SK-N-SH (cell line): ENCODE results near the gene NAT8L. TPM values are rescaled to one million over a fixed set of nuclear protein-coding genes. Genes with fewer than 3 reads are reported as not detected.

ENCODE experiments used
- CTCF ChIA-PET: fragments of 300-600, 350-600 bp; formaldehyde crosslinking; extraction: SDS; loops from one replicate; lab custom pipeline; 2021; lab: Yijun Ruan, JAX
- POLR2A ChIA-PET: fragments of 350-600 bp; sonication (Branson Sonifier 250); formaldehyde crosslinking; extraction: SDS; loops from one replicate; lab custom pipeline; 2020; ENCODE audit warnings: antibody characterized with exemption, inconsistent platforms; lab: Yijun Ruan, JAX
- DNase-seq: peaks from one replicate; pipeline ENCODE4 v3.0.0; 2012
- H2AFZ ChIP-seq: fragments of 200-600 bp; sonication (generic); 2 replicates; pipeline ENCODE4 v1.8.1; 2016; ENCODE audit warnings: antibody characterized with exemption, mild to moderate bottlenecking, low read depth
- H3F3A ChIP-seq: fragments of 200-600 bp; sonication (generic); replicated peaks from 2 replicates; pipeline ENCODE3; 2016; ENCODE audit warnings: antibody characterized with exemption, mild to moderate bottlenecking; ENCODE audit not compliant: insufficient read depth
- H3K27ac ChIP-seq, 2 experiments: fragments of 200-500 bp in 1 of 2; fragments of 200-600 bp in 1 of 2; sonication (Bioruptor generic) in 1 of 2; sonication (generic), shearing (Covaris generic) in 1 of 2; 2 replicates each; pipeline versions ENCODE4 v1.5.1 to v1.6.1; 2014 to 2016; ENCODE audit warnings: low read depth in 2 of 2, inconsistent platforms in 1 of 2, low read length in 1 of 2, mild to moderate bottlenecking in 1 of 2, mixed read lengths in 1 of 2
- H3K27me3 ChIP-seq: fragments of 200-600 bp; sonication (generic), shearing (Covaris generic); 2 replicates; pipeline ENCODE4 v1.6.1; 2016; ENCODE audit warnings: mixed run types; ENCODE audit not compliant: insufficient read depth
- H3K36me3 ChIP-seq, 2 experiments: fragments of 200-500 bp in 1 of 2; fragments of 200-600 bp in 1 of 2; sonication (Bioruptor generic) in 1 of 2; sonication (generic) in 1 of 2; replicated peaks in 1 of 2; 2 replicates each; pipeline versions ENCODE3 to v1.5.1; 2014 to 2016; ENCODE audit warnings: low read length in 1 of 2, mild to moderate bottlenecking in 1 of 2; ENCODE audit not compliant: insufficient read depth in 2 of 2, control insufficient read depth in 1 of 2
- H3K4me1 ChIP-seq, 2 experiments: fragments of 200-500 bp in 1 of 2; fragments of 200-600 bp in 1 of 2; sonication (Bioruptor generic) in 1 of 2; sonication (generic), shearing (Covaris generic) in 1 of 2; 2 replicates each; pipeline versions ENCODE4 v1.5.1 to v1.6.1; 2014 to 2016; ENCODE audit warnings: low read depth in 1 of 2, low read length in 1 of 2, mixed run types in 1 of 2; ENCODE audit not compliant: insufficient read depth in 2 of 2, control insufficient read depth in 1 of 2
- H3K4me2 ChIP-seq: fragments of 200-600 bp; sonication (generic), shearing (Covaris generic); 2 replicates; pipeline ENCODE4 v1.6.1; 2017; ENCODE audit warnings: mixed run types
- H3K4me3 ChIP-seq, 2 experiments: fragments of 200-500 bp in 1 of 2; fragments of 200-600 bp in 1 of 2; sonication (Bioruptor generic) in 1 of 2; sonication (generic), shearing (Covaris generic) in 1 of 2; 2 replicates each; pipeline versions ENCODE4 v1.5.1 to v1.8.1; 2014 to 2016; ENCODE audit warnings: low read depth in 2 of 2, inconsistent platforms in 1 of 2, low read length in 1 of 2, mild to moderate bottlenecking in 1 of 2, mixed read lengths in 1 of 2, moderate library complexity in 1 of 2
- H3K79me2 ChIP-seq: fragments of 200-600 bp; sonication (generic); 2 replicates; pipeline ENCODE4 v1.8.1; 2017; ENCODE audit warnings: mild to moderate bottlenecking; ENCODE audit not compliant: insufficient read depth
- H3K9ac ChIP-seq: fragments of 200-600 bp; sonication (generic); 2 replicates; pipeline ENCODE4 v1.6.1; 2017; ENCODE audit warnings: mixed run types
- H3K9me2 ChIP-seq: fragments of 200-600 bp; sonication (generic); 2 replicates; pipeline ENCODE4 v1.6.1; 2017; ENCODE audit warnings: mixed run types
- H3K9me3 ChIP-seq: fragments of 200-600 bp; sonication (generic); 2 replicates; pipeline ENCODE4 v1.6.1; 2017; ENCODE audit warnings: mixed run types, mild to moderate bottlenecking, moderate library complexity
- H4K20me1 ChIP-seq: fragments of 200-600 bp; sonication (generic); 2 replicates; pipeline ENCODE4 v1.6.1; 2017; ENCODE audit warnings: mild to moderate bottlenecking, mixed run types; ENCODE audit not compliant: insufficient read depth
- CTCF ChIP-seq: fragments of 200-600 bp; sonication (generic); IDR thresholded peaks from 2 replicates; pipeline ENCODE4 v1.6.1; 2017; ENCODE audit warnings: antibody characterized with exemption, mild to moderate bottlenecking, moderate library complexity
- EP300 ChIP-seq, 2 experiments: IDR thresholded peaks; 2 replicates each; pipeline versions ENCODE4 v1.4.0 to v1.6.1; 2012; ENCODE audit warnings: borderline replicate concordance in 1 of 2, low read depth in 1 of 2, low read length in 1 of 2
- GABPA ChIP-seq: IDR thresholded peaks from 2 replicates; pipeline ENCODE4 v1.4.0; 2012; ENCODE audit warnings: low read depth, mild to moderate bottlenecking
- IRF3 ChIP-seq: fragments of 150-350 bp; IDR thresholded peaks from 2 replicates; pipeline ENCODE4 v1.6.1; 2016; ENCODE audit warnings: mild to moderate bottlenecking, low read depth, low read length
- JUND ChIP-seq: IDR thresholded peaks from 2 replicates; pipeline ENCODE4 v1.4.0; 2012
- MAX ChIP-seq: IDR thresholded peaks from 2 replicates; pipeline ENCODE4 v1.4.0; 2012; ENCODE audit warnings: low read depth
- NFIC ChIP-seq: IDR thresholded peaks from 2 replicates; pipeline ENCODE4 v1.4.0; 2012; ENCODE audit warnings: borderline replicate concordance
- NRF1 ChIP-seq: IDR thresholded peaks from 2 replicates; pipeline ENCODE4 v1.6.1; 2012; ENCODE audit warnings: low read depth, mild to moderate bottlenecking, low read length
- PBX3 ChIP-seq: IDR thresholded peaks from 2 replicates; pipeline ENCODE4; 2012
- RCOR1 ChIP-seq: fragments of 150-350 bp; IDR thresholded peaks from 2 replicates; pipeline ENCODE4 v1.6.1; 2017; ENCODE audit warnings: antibody characterized with exemption, low read length
- RFX5 ChIP-seq: IDR thresholded peaks from 2 replicates; pipeline ENCODE4 v1.6.1; 2012; ENCODE audit warnings: mild to moderate bottlenecking, improper control_type of control experiment, low read length
- SIN3A ChIP-seq: IDR thresholded peaks from 2 replicates; pipeline ENCODE4 v1.6.1; 2012; ENCODE audit warnings: low read depth, mild to moderate bottlenecking, low read length, moderate library complexity, borderline replicate concordance
- SMC3 ChIP-seq: IDR thresholded peaks from 2 replicates; pipeline ENCODE4 v1.6.1; 2012; ENCODE audit warnings: low read depth, low read length, improper control_type of control experiment
- TCF12 ChIP-seq: IDR thresholded peaks from 2 replicates; pipeline ENCODE4 v1.4.0; 2012
- USF1 ChIP-seq: IDR thresholded peaks from 2 replicates; pipeline ENCODE4 v1.4.0; 2012; ENCODE audit warnings: low read depth, borderline replicate concordance
- YY1 ChIP-seq: IDR thresholded peaks from 2 replicates; pipeline ENCODE4 v1.4.0; 2012; ENCODE audit warnings: low read depth, mild to moderate bottlenecking
- ZBTB33 ChIP-seq: IDR thresholded peaks from 2 replicates; pipeline ENCODE4 v1.4.0; 2012; ENCODE audit warnings: low read depth, borderline replicate concordance
- WGBS: methylation state at CpG from one replicate; pipeline ENCODE4 v1.1.6; 2017; ENCODE audit warnings: low lambda C conversion rate; 5-methylcytosine and 5-hydroxymethylcytosine counted together
- polyA plus RNA-seq, 3 experiments: library from polyadenylated mRNA; depleted of rRNA; stranded (reverse); fragments of >200 nt; gene quantifications; 2 replicates each; pipeline ENCODE4 v1.2.3, GENCODE V29; 2012

NAT8L gene
- polyA plus RNA-seq, 1 of the 3 experiments (the other 2 are of a cell fraction) = 0.43 TPM

GRCh38 chr4:2075171-2075986, 16.3 kb downstream of the NAT8L start:
- ChIA-PET POLR2A (no interaction called here), CTCF (interaction anchor here (0.7 to 1.2 kb wide), 2 partner anchors 9 to 23 kb away, joined by 3 read pairs; no protein-coding TSS in a partner anchor)
- DNase-seq = no peak
- 34% methylated on average over 5 of the region's 12 CpGs for WGBS
- Histone ChIP-seq H3K4me1 (no peaks in the 10 kb centered on the region; a peak in 1 of 4 replicates), H3K9ac (no peak overlapping the region), H3K9me3 (no peaks in the 10 kb centered on the region), H2AFZ (no peak overlapping the region), H3K9me2 (no peaks in the 10 kb centered on the region), H4K20me1 (no peaks in the 10 kb centered on the region), H3F3A (no peaks in the 10 kb centered on the region), H3K36me3 (no peaks in the 10 kb centered on the region), H3K27me3 (no peaks in the 10 kb centered on the region), H3K27ac (no peak overlapping the region), H3K79me2 (no peaks in the 10 kb centered on the region), H3K4me2 (no peak overlapping the region), H3K4me3 (no peak overlapping the region)
- no peak for TF ChIP-seq NRF1
- TF ChIP-seq JUND = no peak
- no peak for TF ChIP-seq RFX5
- TF ChIP-seq MAX = no peak
- TF ChIP-seq CTCF = no peak
- no peak for TF ChIP-seq SMC3
- TF ChIP-seq ZBTB33 = no peak
- TF ChIP-seq YY1 = no peak
- no peak for TF ChIP-seq TCF12
- no peak for TF ChIP-seq NFIC
- no peak for TF ChIP-seq USF1
- TF ChIP-seq GABPA = no peak
- TF ChIP-seq EP300 (IDR thresholded peaks at IDR 0.05; ENCODE audit: borderline replicate concordance in 1 of 2, low read depth in 1 of 2, low read length in 1 of 2) = no peak
- TF ChIP-seq RCOR1 = no peak
- TF ChIP-seq PBX3 = no peak
- TF ChIP-seq SIN3A = no peak
- no peak for TF ChIP-seq IRF3
